ENCODE data around the gene KAT6B. TPM values are rescaled to one million over a fixed set of nuclear protein-coding genes. Genes with fewer than 3 reads are reported as not detected.
A peak's percentile ranks its signal among the peaks of the same experiment; 100 is the strongest.

KAT6B gene
- total RNA-seq, 2 donors from 2014 or later = 25.3 to 39.1 TPM

DNA sequence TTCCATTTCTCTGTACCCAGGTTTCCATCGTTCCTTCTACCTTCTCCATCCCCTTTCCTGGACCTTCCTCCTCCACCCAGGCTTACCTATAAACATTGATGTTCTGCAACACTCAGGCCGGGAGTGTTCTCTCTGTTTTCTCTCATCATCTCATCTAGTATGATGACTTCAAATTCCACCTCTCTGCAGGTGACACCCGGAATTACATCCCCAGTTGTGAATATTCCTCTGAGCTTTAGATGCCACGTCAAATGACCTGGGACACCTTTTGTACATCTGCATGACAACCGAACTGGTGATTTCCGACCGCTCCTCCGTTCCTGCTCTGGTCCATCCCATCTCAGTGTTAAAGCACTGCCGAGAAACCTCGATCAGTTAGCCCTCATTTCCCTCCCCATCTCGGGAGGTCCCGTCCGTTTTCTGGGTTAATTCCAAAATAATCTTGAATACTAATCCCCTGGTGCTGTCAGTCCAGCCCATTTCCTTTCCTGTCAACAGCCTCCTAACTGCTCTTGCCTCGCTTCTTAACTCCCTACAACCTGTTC lies 208.4 kb downstream of the KAT6B start:
- no peaks in the 10 kb centered on the region for H3K9me3 ChIP-seq (ENCODE audit: control insufficient read depth, low read length)
- H3K9ac ChIP-seq (ENCODE audit: extremely low read depth, low read length, poor library complexity, severe bottlenecking) = no peak overlapping the region
- Mint-ChIP-seq H3K9me3 (no peaks in the 10 kb centered on the region), H3K27me3 (ENCODE audit: insufficient read depth) (peaks cover 6% of the 10 kb centered on the region), H3K27ac (no peak overlapping the region), H3K4me3 (no peak overlapping the region), H3K4me1 (peaks cover 4% of the 10 kb centered on the region), H3K36me3 (ENCODE audit: low read depth) (peaks cover 13% of the 10 kb centered on the region)
- H3K27ac ChIP-seq (ENCODE audit: low read depth, low read length) = no peak overlapping the region
- H3K4me3 ChIP-seq (ENCODE audit: low read length) = no peak overlapping the region
- no peaks in the 10 kb centered on the region for H3K27me3 ChIP-seq (ENCODE audit: control insufficient read depth, insufficient read depth, low read length, poor library complexity, severe bottlenecking)
- WGBS, 2 experiments (ENCODE audit: insufficient coverage in 1 of 2, insufficient read length in 1 of 2) = 91 to 94% methylated on average over 14 of the region's 14 CpGs
- no peak for DNase-seq
- no peaks in the 10 kb centered on the region for H3K4me1 ChIP-seq (ENCODE audit: control insufficient read depth, insufficient read depth, low read length)
- peaks cover 11% of the 10 kb centered on the region for H3K36me3 ChIP-seq (ENCODE audit: control insufficient read depth, insufficient read depth, low read length)
- TF ChIP-seq CTCF (conservative IDR thresholded peaks at IDR 0.05) = peak; percentile 51

DNA sequence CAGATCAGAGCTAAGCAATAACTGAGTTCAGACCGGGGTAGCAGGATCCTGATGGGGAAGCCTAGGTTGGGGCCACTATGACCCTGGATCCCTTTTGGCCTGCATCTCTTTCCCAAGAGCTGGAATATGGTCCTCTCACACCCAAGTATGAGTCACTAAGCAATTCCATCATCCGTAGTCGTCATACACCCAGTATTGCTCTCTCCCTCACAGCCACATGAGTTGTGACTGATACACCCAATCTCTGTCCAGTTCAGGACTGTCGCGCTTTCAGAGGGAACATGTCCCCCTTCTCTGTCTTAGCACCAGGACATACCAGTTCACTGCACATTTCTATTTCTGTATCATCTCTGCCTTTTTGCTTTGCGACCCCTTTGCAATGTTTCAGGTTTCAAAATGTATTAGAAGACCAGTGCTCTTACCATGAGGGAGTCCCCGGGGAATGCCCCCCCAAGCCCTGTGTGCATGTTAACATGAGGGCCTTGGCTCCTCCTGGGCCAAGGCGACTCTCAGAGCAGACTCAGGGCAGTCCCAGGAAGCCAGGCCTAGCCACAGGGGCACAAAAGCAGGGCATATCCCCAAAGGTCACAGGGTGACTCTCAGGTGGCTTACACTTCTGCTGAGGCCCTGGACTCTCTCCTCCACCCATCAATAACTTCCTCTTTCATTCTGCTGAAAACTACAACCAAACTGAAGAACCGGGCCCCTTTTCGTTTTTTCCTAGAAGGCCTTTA lies 209.7 kb downstream of the KAT6B start:
- 94 to 98% methylated on average over 10 of the region's 10 CpGs for WGBS, 2 experiments (ENCODE audit: insufficient coverage in 1 of 2, insufficient read length in 1 of 2)
- Mint-ChIP-seq H3K27me3 (ENCODE audit: insufficient read depth) (peaks cover 15% of the 10 kb centered on the region), H3K4me1 (peaks cover 4% of the 10 kb centered on the region), H3K9me3 (no peaks in the 10 kb centered on the region), H3K4me3 (no peak overlapping the region), H3K36me3 (ENCODE audit: low read depth) (peaks cover 2% of the 10 kb centered on the region), H3K27ac (no peak overlapping the region)
- DNase-seq = no peak
- no peak overlapping the region for H3K4me3 ChIP-seq (ENCODE audit: low read length)
- H3K9me3 ChIP-seq (ENCODE audit: control insufficient read depth, low read length) = no peaks in the 10 kb centered on the region
- H3K9ac ChIP-seq (ENCODE audit: extremely low read depth, low read length, poor library complexity, severe bottlenecking) = no peak overlapping the region
- H3K4me1 ChIP-seq (ENCODE audit: control insufficient read depth, insufficient read depth, low read length) = no peaks in the 10 kb centered on the region
- no peak for TF ChIP-seq CTCF (conservative IDR thresholded peaks at IDR 0.05)
- no peak overlapping the region for H3K27ac ChIP-seq (ENCODE audit: low read depth, low read length)
- H3K27me3 ChIP-seq (ENCODE audit: control insufficient read depth, insufficient read depth, low read length, poor library complexity, severe bottlenecking) = no peaks in the 10 kb centered on the region
- H3K36me3 ChIP-seq (ENCODE audit: control insufficient read depth, insufficient read depth, low read length) = no peaks in the 10 kb centered on the region

DNA sequence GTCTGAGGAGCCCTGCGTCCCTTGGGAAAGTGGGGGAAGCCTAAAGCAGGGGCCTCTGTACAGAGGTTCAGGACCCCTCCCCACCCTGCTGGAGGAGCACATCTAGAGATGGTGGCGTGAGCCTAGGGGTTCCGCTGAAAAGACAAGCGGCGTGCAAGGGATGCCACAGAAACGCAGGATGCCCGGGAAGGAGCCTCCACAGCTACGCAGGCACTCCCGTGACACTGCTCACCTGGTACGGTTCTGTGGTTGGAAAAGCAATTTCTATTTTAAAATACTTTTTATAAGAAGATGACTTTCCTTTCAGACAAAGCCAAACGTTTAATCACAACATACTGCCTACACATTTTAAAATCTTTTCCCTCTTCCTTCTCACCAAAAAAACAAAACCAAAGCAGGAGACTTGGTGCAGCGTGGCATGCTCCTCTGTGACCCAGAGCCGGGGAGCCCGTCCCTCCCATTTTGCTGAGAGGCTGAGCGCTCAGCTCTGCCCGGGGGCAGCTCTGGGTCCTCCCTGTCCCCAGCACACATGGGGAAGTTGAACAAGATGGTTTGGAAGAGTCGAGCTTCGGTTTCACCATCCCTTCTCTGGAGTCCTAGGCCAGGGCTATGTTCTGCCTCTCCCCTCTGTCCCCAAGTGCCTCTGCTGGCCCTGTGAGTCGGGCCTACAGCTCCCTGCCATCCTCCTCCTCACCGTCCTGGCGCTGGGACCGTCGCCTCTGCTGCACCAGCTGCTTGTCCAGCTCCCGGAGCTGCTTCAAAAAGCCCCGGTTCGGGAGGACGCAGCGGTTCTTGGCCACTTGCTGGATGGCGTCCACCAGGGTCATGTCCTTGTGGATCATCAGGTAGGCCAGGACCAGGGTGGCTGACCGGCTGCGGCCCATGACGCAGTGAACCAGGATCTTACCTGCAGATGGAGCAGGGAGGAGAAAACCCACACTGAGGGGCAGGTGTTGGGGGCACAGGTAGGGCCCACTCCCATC lies 211.1 kb downstream of the KAT6B start:
- H3K27me3 Mint-ChIP-seq (ENCODE audit: insufficient read depth) = peaks cover 20% of the 10 kb centered on the region
- Histone ChIP-seq H3K27me3 (ENCODE audit: control insufficient read depth, insufficient read depth, low read length, poor library complexity, severe bottlenecking) (no peaks in the 10 kb centered on the region), H3K4me1 (ENCODE audit: control insufficient read depth, insufficient read depth, low read length) (no peaks in the 10 kb centered on the region), H3K27ac (ENCODE audit: low read depth, low read length) (no peak overlapping the region), H3K9ac (ENCODE audit: extremely low read depth, low read length, poor library complexity, severe bottlenecking) (no peak overlapping the region), H3K36me3 (ENCODE audit: control insufficient read depth, insufficient read depth, low read length) (no peaks in the 10 kb centered on the region), H3K9me3 (ENCODE audit: control insufficient read depth, low read length) (no peaks in the 10 kb centered on the region), H3K4me3 (ENCODE audit: low read length) (no peak overlapping the region)
- no peak for DNase-seq
- H3K36me3 Mint-ChIP-seq (ENCODE audit: low read depth) = no peaks in the 10 kb centered on the region
- H3K9me3 Mint-ChIP-seq = no peaks in the 10 kb centered on the region
- peaks cover 4% of the 10 kb centered on the region for H3K4me1 Mint-ChIP-seq
- no peak overlapping the region for H3K27ac Mint-ChIP-seq
- H3K4me3 Mint-ChIP-seq = no peak overlapping the region
- TF ChIP-seq CTCF (conservative IDR thresholded peaks at IDR 0.05) = no peak
- 94% methylated on average over 18 to 32 of the region's 32 CpGs for WGBS, 2 experiments (ENCODE audit: insufficient coverage in 1 of 2, insufficient read length in 1 of 2)

Data from endodermal cell (in vitro differentiated cells).